Measurements from ENCODE around the gene NPLOC4.

Gene NPLOC4

DNA sequence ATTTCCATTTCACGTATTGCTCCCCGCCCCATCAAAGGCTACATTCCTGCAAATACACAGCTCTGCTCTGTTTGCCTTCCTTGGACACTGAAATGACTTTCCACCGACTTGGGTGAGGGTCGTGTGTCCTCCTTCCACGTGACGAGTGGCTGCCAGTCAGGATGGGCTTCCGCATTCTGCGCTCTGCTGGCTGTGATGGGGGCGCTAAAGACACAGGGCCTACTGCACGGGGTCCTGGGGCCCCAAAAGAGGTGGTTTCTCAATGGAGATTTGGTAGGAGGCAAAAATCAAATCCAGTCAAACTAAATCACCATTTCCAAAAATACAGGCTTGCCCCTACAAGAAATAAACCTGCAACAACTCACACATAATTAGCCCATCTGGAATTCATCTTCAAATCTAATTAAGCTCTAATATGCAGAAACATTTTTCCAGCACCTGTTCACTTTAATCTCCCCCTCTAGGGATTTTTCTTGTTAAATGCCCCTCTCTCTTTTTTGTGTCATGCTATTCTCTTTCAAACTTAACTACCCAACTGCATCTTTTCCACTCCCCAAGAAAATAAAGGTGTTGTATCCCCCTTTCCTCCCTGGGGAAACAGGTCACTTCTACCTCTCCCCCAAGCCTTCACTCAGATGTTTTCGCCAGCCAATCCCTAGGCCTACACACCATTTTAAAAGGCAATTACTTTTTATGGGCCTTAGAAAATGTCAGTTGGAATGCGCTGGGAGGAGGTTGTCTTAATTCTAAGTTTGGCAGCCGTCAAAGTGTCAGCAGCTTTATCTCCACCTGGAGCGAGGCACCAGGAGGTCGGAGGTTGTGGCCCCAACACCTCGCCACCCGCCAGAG lies 62.9 kb downstream of the NPLOC4 start:
- H3K4me3 ChIP-seq (ENCODE audit: low read length in 2 of 2): no peak overlapping the region
- H3K79me1 ChIP-seq (ENCODE audit: low read depth, low read length): peaks cover 2% of the 10 kb centered on the region
- no peak for DNase-seq (ENCODE audit: low spot score)
- no peak overlapping the region for H2BK120ac ChIP-seq (ENCODE audit: low read depth, low read length)
- no peak overlapping the region for H3K9ac ChIP-seq (ENCODE audit: low read depth, low read length, poor library complexity)
- no peak overlapping the region for H3K23ac ChIP-seq (ENCODE audit: low read depth, low read length, poor library complexity)
- no peak overlapping the region for H2BK12ac ChIP-seq (ENCODE audit: low read length)
- H3K27me3 ChIP-seq (ENCODE audit: control insufficient read depth in 3 of 3, insufficient read depth in 3 of 3, low read depth in 1 of 3, low read length in 3 of 3): no peaks in the 10 kb centered on the region
- no peak overlapping the region for H4K91ac ChIP-seq (ENCODE audit: low read depth, low read length, poor library complexity)
- H2BK5ac ChIP-seq (ENCODE audit: low read length): no peak overlapping the region
- H3K4me2 ChIP-seq (ENCODE audit: insufficient read depth, low read length, poor library complexity, severe bottlenecking): no peak overlapping the region
- no peak overlapping the region for H2BK15ac ChIP-seq (ENCODE audit: low read length)
- no peak overlapping the region for H3K4ac ChIP-seq (ENCODE audit: low read length)
- H3K36me3 ChIP-seq (replicated peaks in 1 of 2; ENCODE audit: control insufficient read depth in 2 of 2, insufficient read depth in 2 of 2, low read length in 2 of 2): peaks cover 52 to 92% of the 10 kb centered on the region in 2 donors
- H2AK5ac ChIP-seq (ENCODE audit: low read depth, low read length): no peak overlapping the region
- H3K14ac ChIP-seq (ENCODE audit: low read length): no peak overlapping the region
- no peak overlapping the region for H3K27ac ChIP-seq (replicated peaks; ENCODE audit: low read length)
- no peak overlapping the region for H2AFZ ChIP-seq (ENCODE audit: low read length)
- no peak overlapping the region for H4K8ac ChIP-seq (ENCODE audit: low read depth, low read length)
- no peaks in the 10 kb centered on the region for H3K4me1 ChIP-seq (ENCODE audit: control insufficient read depth in 2 of 2, insufficient read depth in 1 of 2, low read depth in 1 of 2, low read length in 2 of 2)
- WGBS, 2 donors (ENCODE audit: extremely low coverage in 2 of 2, insufficient read length in 2 of 2, insufficient replicate concordance in 1 of 2): no CpG with 5 or more reads among the region's 17 CpGs
- no peak overlapping the region for H3K18ac ChIP-seq (ENCODE audit: low read length)
- H3K9me3 ChIP-seq (replicated peaks in 1 of 2; ENCODE audit: control insufficient read depth in 2 of 2, insufficient read depth in 1 of 2, low read depth in 1 of 2, low read length in 2 of 2): no peaks in the 10 kb centered on the region

DNA sequence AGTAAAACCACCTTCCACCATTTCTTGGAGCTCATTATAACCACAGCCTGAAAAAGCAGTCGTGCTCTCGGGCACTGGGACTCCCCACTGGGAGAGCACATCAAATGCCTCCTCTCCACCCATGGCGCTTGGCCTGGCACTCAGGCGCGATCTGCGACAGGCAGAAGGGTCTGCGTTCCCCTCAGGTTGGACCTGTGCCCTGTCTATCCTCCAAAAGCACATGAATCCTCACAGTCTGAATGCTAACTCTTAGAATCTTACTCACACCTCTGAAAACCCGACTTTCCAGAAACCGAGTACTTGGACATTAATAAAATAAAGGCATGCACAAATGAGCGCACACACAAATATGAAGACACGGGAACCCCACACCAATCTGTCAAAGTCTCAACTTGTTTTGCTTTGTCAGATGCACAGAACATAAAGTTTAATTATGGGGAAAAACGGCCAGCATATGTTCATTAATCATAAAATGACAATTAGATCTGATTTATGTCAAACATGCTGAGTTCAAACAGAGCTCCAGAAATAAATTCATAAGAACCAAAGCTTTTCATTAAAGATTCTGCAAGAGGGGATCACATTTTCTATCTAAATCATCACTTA lies 64.2 kb downstream of the NPLOC4 start:
- Histone ChIP-seq H3K4me2 (ENCODE audit: insufficient read depth, low read length, poor library complexity, severe bottlenecking) (no peak overlapping the region), H2AK5ac (ENCODE audit: low read depth, low read length) (no peak overlapping the region), H2AFZ (ENCODE audit: low read length) (no peak overlapping the region), H3K27ac (replicated peaks; ENCODE audit: low read length) (no peak overlapping the region), H3K14ac (ENCODE audit: low read length) (no peak overlapping the region), H3K9ac (ENCODE audit: low read depth, low read length, poor library complexity) (no peak overlapping the region), H3K4me1 (ENCODE audit: control insufficient read depth in 2 of 2, insufficient read depth in 1 of 2, low read depth in 1 of 2, low read length in 2 of 2) (no peaks in the 10 kb centered on the region), H2BK12ac (ENCODE audit: low read length) (no peak overlapping the region), H3K23ac (ENCODE audit: low read depth, low read length, poor library complexity) (no peak overlapping the region), H3K36me3 (replicated peaks in 1 of 2; ENCODE audit: control insufficient read depth in 2 of 2, insufficient read depth in 2 of 2, low read length in 2 of 2) (peaks cover 56 to 92% of the 10 kb centered on the region in 2 donors), H3K9me3 (replicated peaks in 1 of 2; ENCODE audit: control insufficient read depth in 2 of 2, insufficient read depth in 1 of 2, low read depth in 1 of 2, low read length in 2 of 2) (no peaks in the 10 kb centered on the region), H3K18ac (ENCODE audit: low read length) (no peak overlapping the region), H4K8ac (ENCODE audit: low read depth, low read length) (no peak overlapping the region), H3K27me3 (ENCODE audit: control insufficient read depth in 3 of 3, insufficient read depth in 3 of 3, low read depth in 1 of 3, low read length in 3 of 3) (no peaks in the 10 kb centered on the region), H2BK15ac (ENCODE audit: low read length) (no peak overlapping the region), H3K4me3 (ENCODE audit: low read length in 2 of 2) (no peak overlapping the region), H3K4ac (ENCODE audit: low read length) (no peak overlapping the region), H4K91ac (ENCODE audit: low read depth, low read length, poor library complexity) (no peak overlapping the region), H2BK120ac (ENCODE audit: low read depth, low read length) (no peak overlapping the region), H2BK5ac (ENCODE audit: low read length) (no peak overlapping the region), H3K79me1 (ENCODE audit: low read depth, low read length) (peaks cover 2% of the 10 kb centered on the region)
- WGBS, 2 donors (ENCODE audit: extremely low coverage in 2 of 2, insufficient read length in 2 of 2, insufficient replicate concordance in 1 of 2): no CpG with 5 or more reads among the region's 12 CpGs
- no peak for DNase-seq (ENCODE audit: low spot score)

- WGBS, 2 donors (ENCODE audit: extremely low coverage in 2 of 2, insufficient read length in 2 of 2, insufficient replicate concordance in 1 of 2): no CpG with 5 or more reads among the region's 11 CpGs
- no peak for DNase-seq (ENCODE audit: low spot score)
- H3K18ac ChIP-seq (ENCODE audit: low read length): no peak overlapping the region
These were observed 65.9 kb downstream of the NPLOC4 start for GRCh38 chr17:81570964-81571363.

DNA sequence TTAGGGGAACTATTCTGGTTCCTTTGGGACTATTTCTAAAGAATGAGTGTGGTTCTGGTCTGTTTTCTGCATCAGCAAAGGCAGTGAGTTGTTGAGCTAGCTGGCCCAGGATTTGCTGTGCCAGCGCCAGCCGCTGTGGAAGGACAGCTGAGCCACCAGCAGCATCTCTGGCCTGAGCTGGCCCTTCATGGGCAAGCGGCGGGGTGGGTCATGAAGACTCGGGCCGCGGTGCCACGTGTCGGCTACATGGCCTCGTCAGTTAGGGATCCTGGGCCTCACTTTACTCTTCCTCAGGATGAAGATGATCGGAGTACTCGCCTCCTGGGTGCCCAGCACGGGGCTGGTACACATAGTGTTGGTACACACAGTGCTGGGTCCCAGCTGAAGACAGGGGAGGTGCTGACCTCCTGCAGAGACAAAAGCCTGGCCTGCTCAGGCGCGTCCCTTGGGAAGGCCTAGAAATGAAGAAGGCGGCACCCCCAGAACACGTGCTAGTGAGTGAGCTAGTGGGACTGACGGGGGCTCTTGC lies 66.9 kb downstream of the NPLOC4 start:
- Histone ChIP-seq H4K91ac (ENCODE audit: low read depth, low read length, poor library complexity) (no peak overlapping the region), H3K4me3 (ENCODE audit: low read length in 2 of 2) (no peak overlapping the region), H3K36me3 (replicated peaks in 1 of 2; ENCODE audit: control insufficient read depth in 2 of 2, insufficient read depth in 2 of 2, low read length in 2 of 2) (peaks cover 73 to 93% of the 10 kb centered on the region in 2 donors), H3K9me3 (replicated peaks in 1 of 2; ENCODE audit: control insufficient read depth in 2 of 2, insufficient read depth in 1 of 2, low read depth in 1 of 2, low read length in 2 of 2) (no peaks in the 10 kb centered on the region), H3K23ac (ENCODE audit: low read depth, low read length, poor library complexity) (no peak overlapping the region), H4K8ac (ENCODE audit: low read depth, low read length) (no peak overlapping the region), H2BK5ac (ENCODE audit: low read length) (no peak overlapping the region), H2BK120ac (ENCODE audit: low read depth, low read length) (no peak overlapping the region), H3K9ac (ENCODE audit: low read depth, low read length, poor library complexity) (no peak overlapping the region), H2AFZ (ENCODE audit: low read length) (no peak overlapping the region), H3K4me1 (ENCODE audit: control insufficient read depth in 2 of 2, insufficient read depth in 1 of 2, low read depth in 1 of 2, low read length in 2 of 2) (peaks cover 0 to 9% of the 10 kb centered on the region in 2 donors), H2BK15ac (ENCODE audit: low read length) (no peak overlapping the region), H3K4me2 (ENCODE audit: insufficient read depth, low read length, poor library complexity, severe bottlenecking) (no peak overlapping the region), H3K27me3 (ENCODE audit: control insufficient read depth in 3 of 3, insufficient read depth in 3 of 3, low read depth in 1 of 3, low read length in 3 of 3) (no peaks in the 10 kb centered on the region), H3K79me1 (ENCODE audit: low read depth, low read length) (peaks cover 6% of the 10 kb centered on the region), H3K18ac (ENCODE audit: low read length) (no peak overlapping the region), H3K4ac (ENCODE audit: low read length) (no peak overlapping the region), H2AK5ac (ENCODE audit: low read depth, low read length) (no peak overlapping the region), H2BK12ac (ENCODE audit: low read length) (no peak overlapping the region), H3K14ac (ENCODE audit: low read length) (no peak overlapping the region), H3K27ac (replicated peaks; ENCODE audit: low read length) (no peak overlapping the region)
- whole genome bisulfite sequencing, 2 donors (ENCODE audit: extremely low coverage in 2 of 2, insufficient read length in 2 of 2, insufficient replicate concordance in 1 of 2): no CpG with 5 or more reads among the region's 18 CpGs
- DNase-seq (ENCODE audit: low spot score): no peak

More at GRCh38 chr17:81570964-81571363, 65.9 kb downstream of the NPLOC4 start:
- Histone ChIP-seq H2BK12ac (ENCODE audit: low read length) (no peak overlapping the region), H2AK5ac (ENCODE audit: low read depth, low read length) (no peak overlapping the region), H3K9me3 (replicated peaks in 1 of 2; ENCODE audit: control insufficient read depth in 2 of 2, insufficient read depth in 1 of 2, low read depth in 1 of 2, low read length in 2 of 2) (no peaks in the 10 kb centered on the region), H4K8ac (ENCODE audit: low read depth, low read length) (no peak overlapping the region), H2AFZ (ENCODE audit: low read length) (no peak overlapping the region), H3K23ac (ENCODE audit: low read depth, low read length, poor library complexity) (no peak overlapping the region), H3K4me1 (ENCODE audit: control insufficient read depth in 2 of 2, insufficient read depth in 1 of 2, low read depth in 1 of 2, low read length in 2 of 2) (peaks cover 0 to 9% of the 10 kb centered on the region in 2 donors), H3K4ac (ENCODE audit: low read length) (no peak overlapping the region), H3K9ac (ENCODE audit: low read depth, low read length, poor library complexity) (no peak overlapping the region), H2BK5ac (ENCODE audit: low read length) (peak overlapping the region; percentile 11), H3K27me3 (ENCODE audit: control insufficient read depth in 3 of 3, insufficient read depth in 3 of 3, low read depth in 1 of 3, low read length in 3 of 3) (no peaks in the 10 kb centered on the region), H4K91ac (ENCODE audit: low read depth, low read length, poor library complexity) (no peak overlapping the region), H3K79me1 (ENCODE audit: low read depth, low read length) (peaks cover 3% of the 10 kb centered on the region), H2BK15ac (ENCODE audit: low read length) (no peak overlapping the region), H2BK120ac (ENCODE audit: low read depth, low read length) (no peak overlapping the region), H3K4me3 (ENCODE audit: low read length in 2 of 2) (no peak overlapping the region), H3K4me2 (ENCODE audit: insufficient read depth, low read length, poor library complexity, severe bottlenecking) (no peak overlapping the region), H3K27ac (replicated peaks; ENCODE audit: low read length) (no peak overlapping the region), H3K36me3 (replicated peaks in 1 of 2; ENCODE audit: control insufficient read depth in 2 of 2, insufficient read depth in 2 of 2, low read length in 2 of 2) (peaks cover 69 to 92% of the 10 kb centered on the region in 2 donors), H3K14ac (ENCODE audit: low read length) (no peak overlapping the region)
